ENCODE data around the gene PTPRO. TPM values are rescaled to one million over a fixed set of nuclear protein-coding genes. Genes with fewer than 3 reads are reported as not detected.

PTPRO gene
- total RNA-seq, 1 donor from 2014 or later, result 0.74 TPM

Other genes starting within 250 kb of the PTPRO start
- gene RERG, start 101.1 kb upstream of the PTPRO start, total RNA-seq (ENCODE audit: unreplicated experiment), result 2.5 TPM

Measured in endothelial cell (in vitro differentiated cells).